GM23338 (cell line): ENCODE measurements around the gene SNX2. TPM values are rescaled to one million over a fixed set of nuclear protein-coding genes. Genes with fewer than 3 reads are reported as not detected.

Experiments used
- CREB1 ChIP-seq: fragments of 250-450 bp; sonication (Bioruptor Pico); IDR thresholded peaks from 2 replicates; pipeline ENCODE4 v1.5.0; 2020; ENCODE audit warnings: low read depth, mild to moderate bottlenecking, moderate library complexity
- ETS1 ChIP-seq: IDR thresholded peaks from 2 replicates; pipeline ENCODE4 v1.6.1; 2016; ENCODE audit warnings: antibody characterized with exemption
- POLR2AphosphoS5 ChIP-seq: IDR thresholded peaks from 2 replicates; pipeline ENCODE4 v1.6.1; 2016; ENCODE audit warnings: antibody characterized with exemption, low read depth
- REST ChIP-seq: IDR thresholded peaks from one replicate; pipeline ENCODE4 v1.6.1; 2018; ENCODE audit warnings: antibody characterized with exemption; ENCODE audit not compliant: unreplicated experiment
- polyA plus RNA-seq: library from polyadenylated mRNA; unstranded; fragments of >200 nt; fragmentation: Nextera tagmentation; extraction: Ambion mirVana; gene quantifications from 2 replicates; pipeline ENCODE4 v1.2.1, GENCODE V29; 2016
- total RNA-seq: library from RNA; depleted of rRNA; stranded (reverse); fragments of >200 nt; shearing (Covaris generic); gene quantifications from 2 replicates; pipeline ENCODE4 v1.2.3, GENCODE V29; 2014
- TF ChIP-seq, protein P1 (sequence below): fragments of 250-450 bp; sonication (Bioruptor Pico); IDR thresholded peaks from 2 replicates; pipeline ENCODE4 v1.5.0; 2020; ENCODE audit warnings: mild to moderate bottlenecking, moderate library complexity

Gene SNX2
- total and polyA plus RNA-seq, 2 experiments from 2014 or later, result 50.8 to 67.8 TPM

DNA sequence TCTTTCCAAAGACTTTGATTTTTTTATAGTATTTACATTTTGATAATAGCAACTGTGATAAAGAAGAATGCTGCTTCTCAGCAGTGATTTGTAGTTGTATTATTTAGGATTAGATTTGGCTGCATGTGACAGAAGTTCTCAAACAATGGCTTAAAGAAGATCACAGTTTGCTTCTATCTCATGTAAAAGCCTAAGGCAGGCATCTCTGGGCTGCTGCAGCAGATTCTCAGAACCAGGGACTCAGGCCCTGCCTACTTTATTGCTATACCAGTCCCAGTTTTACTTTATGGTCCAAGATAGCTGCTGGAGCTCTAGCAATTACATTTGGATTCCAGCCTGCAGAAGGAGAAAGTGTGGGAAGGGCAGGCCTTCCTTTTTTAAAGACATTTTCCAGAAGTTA lies 8.8 kb upstream of the SNX2 start (continued):
- TF ChIP-seq, protein P1, sequence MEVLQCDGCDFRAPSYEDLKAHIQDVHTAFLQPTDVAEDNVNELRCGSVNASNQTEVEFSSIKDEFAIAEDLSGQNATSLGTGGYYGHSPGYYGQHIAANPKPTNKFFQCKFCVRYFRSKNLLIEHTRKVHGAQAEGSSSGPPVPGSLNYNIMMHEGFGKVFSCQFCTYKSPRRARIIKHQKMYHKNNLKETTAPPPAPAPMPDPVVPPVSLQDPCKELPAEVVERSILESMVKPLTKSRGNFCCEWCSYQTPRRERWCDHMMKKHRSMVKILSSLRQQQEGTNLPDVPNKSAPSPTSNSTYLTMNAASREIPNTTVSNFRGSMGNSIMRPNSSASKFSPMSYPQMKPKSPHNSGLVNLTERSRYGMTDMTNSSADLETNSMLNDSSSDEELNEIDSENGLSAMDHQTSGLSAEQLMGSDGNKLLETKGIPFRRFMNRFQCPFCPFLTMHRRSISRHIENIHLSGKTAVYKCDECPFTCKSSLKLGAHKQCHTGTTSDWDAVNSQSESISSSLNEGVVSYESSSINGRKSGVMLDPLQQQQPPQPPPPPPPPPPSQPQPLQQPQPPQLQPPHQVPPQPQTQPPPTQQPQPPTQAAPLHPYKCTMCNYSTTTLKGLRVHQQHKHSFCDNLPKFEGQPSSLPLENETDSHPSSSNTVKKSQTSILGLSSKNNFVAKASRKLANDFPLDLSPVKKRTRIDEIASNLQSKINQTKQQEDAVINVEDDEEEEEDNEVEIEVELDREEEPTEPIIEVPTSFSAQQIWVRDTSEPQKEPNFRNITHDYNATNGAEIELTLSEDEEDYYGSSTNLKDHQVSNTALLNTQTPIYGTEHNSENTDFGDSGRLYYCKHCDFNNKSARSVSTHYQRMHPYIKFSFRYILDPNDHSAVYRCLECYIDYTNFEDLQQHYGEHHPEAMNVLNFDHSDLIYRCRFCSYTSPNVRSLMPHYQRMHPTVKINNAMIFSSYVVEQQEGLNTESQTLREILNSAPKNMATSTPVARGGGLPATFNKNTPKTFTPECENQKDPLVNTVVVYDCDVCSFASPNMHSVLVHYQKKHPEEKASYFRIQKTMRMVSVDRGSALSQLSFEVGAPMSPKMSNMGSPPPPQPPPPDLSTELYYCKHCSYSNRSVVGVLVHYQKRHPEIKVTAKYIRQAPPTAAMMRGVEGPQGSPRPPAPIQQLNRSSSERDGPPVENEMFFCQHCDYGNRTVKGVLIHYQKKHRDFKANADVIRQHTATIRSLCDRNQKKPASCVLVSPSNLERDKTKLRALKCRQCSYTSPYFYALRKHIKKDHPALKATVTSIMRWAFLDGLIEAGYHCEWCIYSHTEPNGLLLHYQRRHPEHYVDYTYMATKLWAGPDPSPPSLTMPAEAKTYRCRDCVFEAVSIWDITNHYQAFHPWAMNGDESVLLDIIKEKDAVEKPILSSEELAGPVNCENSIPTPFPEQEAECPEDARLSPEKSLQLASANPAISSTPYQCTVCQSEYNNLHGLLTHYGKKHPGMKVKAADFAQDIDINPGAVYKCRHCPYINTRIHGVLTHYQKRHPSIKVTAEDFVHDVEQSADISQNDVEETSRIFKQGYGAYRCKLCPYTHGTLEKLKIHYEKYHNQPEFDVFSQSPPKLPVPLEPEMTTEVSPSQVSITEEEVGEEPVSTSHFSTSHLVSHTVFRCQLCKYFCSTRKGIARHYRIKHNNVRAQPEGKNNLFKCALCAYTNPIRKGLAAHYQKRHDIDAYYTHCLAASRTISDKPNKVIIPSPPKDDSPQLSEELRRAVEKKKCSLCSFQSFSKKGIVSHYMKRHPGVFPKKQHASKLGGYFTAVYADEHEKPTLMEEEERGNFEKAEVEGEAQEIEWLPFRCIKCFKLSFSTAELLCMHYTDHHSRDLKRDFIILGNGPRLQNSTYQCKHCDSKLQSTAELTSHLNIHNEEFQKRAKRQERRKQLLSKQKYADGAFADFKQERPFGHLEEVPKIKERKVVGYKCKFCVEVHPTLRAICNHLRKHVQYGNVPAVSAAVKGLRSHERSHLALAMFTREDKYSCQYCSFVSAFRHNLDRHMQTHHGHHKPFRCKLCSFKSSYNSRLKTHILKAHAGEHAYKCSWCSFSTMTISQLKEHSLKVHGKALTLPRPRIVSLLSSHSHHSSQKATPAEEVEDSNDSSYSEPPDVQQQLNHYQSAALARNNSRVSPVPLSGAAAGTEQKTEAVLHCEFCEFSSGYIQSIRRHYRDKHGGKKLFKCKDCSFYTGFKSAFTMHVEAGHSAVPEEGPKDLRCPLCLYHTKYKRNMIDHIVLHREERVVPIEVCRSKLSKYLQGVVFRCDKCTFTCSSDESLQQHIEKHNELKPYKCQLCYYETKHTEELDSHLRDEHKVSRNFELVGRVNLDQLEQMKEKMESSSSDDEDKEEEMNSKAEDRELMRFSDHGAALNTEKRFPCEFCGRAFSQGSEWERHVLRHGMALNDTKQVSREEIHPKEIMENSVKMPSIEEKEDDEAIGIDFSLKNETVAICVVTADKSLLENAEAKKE (CRISPR knock-in tag), result no peak
- no peak for TF ChIP-seq ETS1
- no peak for TF ChIP-seq CREB1 (CRISPR knock-in tag)
- TF ChIP-seq POLR2AphosphoS5, result no peak
- no peak for TF ChIP-seq REST
